Calu3 (cell line): ENCODE measurements around the gene GRIN1. TPM values are rescaled to one million over a fixed set of nuclear protein-coding genes. Genes with fewer than 3 reads are reported as not detected.
A peak's percentile ranks its signal among the peaks of the same experiment; 100 is the strongest.

ENCODE experiments used
- BruUV-seq: library from RNA; stranded (reverse); fragments of 400-500 nt; replicated peaks from 2 replicates; lab custom pipeline; 2021; lab: Mats Ljungman, UMichigan
- CTCF ChIA-PET: fragments of 300-600 bp; sonication (Branson Sonifier 250); formaldehyde crosslinking; loops from one replicate; lab custom pipeline; 2022; ENCODE audit warnings: antibody characterized with exemption; lab: Charles Lee
- DNase-seq: peaks from one replicate; pipeline ENCODE4 v3.0.0; 2022
- H3K27ac Mint-ChIP-seq: one replicate; pipeline ENCODE4 v1.8.0; 2022; ENCODE audit warnings: mixed read lengths; ENCODE audit not compliant: unreplicated experiment
- H3K27me3 Mint-ChIP-seq: one replicate; pipeline ENCODE4 v1.8.0; 2022; ENCODE audit warnings: mixed read lengths; ENCODE audit not compliant: unreplicated experiment
- H3K36me3 Mint-ChIP-seq: one replicate; pipeline ENCODE4 v1.8.0; 2022; ENCODE audit warnings: mild to moderate bottlenecking, moderate library complexity, mixed read lengths; ENCODE audit not compliant: insufficient read depth, unreplicated experiment
- H3K4me1 Mint-ChIP-seq: one replicate; pipeline ENCODE4 v1.8.0; 2022; ENCODE audit warnings: mild to moderate bottlenecking, low read depth, mixed read lengths; ENCODE audit not compliant: unreplicated experiment
- H3K4me3 Mint-ChIP-seq: one replicate; pipeline ENCODE4 v1.8.0; 2022; ENCODE audit warnings: mild to moderate bottlenecking, low read depth, moderate library complexity, mixed read lengths; ENCODE audit not compliant: unreplicated experiment
- H3K9me3 Mint-ChIP-seq: one replicate; pipeline ENCODE4 v1.8.0; 2022; ENCODE audit warnings: low read depth, mixed read lengths; ENCODE audit not compliant: unreplicated experiment
- intact Hi-C: fragments of 100-400 bp; cut with micrococcal nuclease; formaldehyde crosslinking; loops from one replicate; pipeline ENCODE4 v1.10.0; 2022; ENCODE audit not compliant: unreplicated experiment
- total RNA-seq: library from RNA; stranded (reverse); gene quantifications from 2 replicates; pipeline ENCODE4 v1.2.3, GENCODE V29; 2022
- TF ChIP-seq, protein P1 (sequence below): fragments of 200-600 bp; IDR thresholded peaks from one replicate; pipeline ENCODE4 v1.8.0; 2022; ENCODE audit warnings: antibody characterized with exemption; ENCODE audit not compliant: unreplicated experiment

The GRIN1 gene
- total RNA-seq, 1 experiment from 2014 or later = 0.54 TPM

DNA sequence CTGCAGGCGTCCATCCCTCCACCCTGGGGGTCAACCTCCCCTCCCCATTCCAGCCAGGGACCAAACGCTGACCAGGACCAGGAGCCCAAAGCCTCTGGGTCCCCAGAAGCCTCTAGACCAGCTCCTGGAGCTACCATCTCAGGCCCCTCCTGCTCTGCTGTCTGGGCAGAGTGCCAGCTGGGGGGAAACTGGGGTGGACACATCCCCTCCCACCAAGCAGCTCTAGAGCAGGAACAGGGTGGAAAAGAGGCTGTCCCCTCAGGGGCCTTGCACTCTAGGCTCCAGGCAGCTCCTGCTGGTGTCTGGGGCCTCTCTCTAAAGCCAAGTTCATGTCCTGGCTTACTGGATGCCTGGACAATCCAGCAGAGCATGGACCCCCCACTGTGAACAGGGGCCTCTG is 53.9 kb downstream of the GRIN1 start:
- Mint-ChIP-seq H3K4me1 (peaks cover 30% of the 10 kb centered on the region), H3K36me3 (peaks cover 41% of the 10 kb centered on the region), H3K27me3 (no peaks in the 10 kb centered on the region), H3K27ac (no peak overlapping the region), H3K4me3 (no peak overlapping the region), H3K9me3 (no peaks in the 10 kb centered on the region)
- TF ChIP-seq, protein P1, sequence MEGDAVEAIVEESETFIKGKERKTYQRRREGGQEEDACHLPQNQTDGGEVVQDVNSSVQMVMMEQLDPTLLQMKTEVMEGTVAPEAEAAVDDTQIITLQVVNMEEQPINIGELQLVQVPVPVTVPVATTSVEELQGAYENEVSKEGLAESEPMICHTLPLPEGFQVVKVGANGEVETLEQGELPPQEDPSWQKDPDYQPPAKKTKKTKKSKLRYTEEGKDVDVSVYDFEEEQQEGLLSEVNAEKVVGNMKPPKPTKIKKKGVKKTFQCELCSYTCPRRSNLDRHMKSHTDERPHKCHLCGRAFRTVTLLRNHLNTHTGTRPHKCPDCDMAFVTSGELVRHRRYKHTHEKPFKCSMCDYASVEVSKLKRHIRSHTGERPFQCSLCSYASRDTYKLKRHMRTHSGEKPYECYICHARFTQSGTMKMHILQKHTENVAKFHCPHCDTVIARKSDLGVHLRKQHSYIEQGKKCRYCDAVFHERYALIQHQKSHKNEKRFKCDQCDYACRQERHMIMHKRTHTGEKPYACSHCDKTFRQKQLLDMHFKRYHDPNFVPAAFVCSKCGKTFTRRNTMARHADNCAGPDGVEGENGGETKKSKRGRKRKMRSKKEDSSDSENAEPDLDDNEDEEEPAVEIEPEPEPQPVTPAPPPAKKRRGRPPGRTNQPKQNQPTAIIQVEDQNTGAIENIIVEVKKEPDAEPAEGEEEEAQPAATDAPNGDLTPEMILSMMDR = no peak
- CTCF ChIA-PET = no interaction called here
- BruUV-seq = no TSS peak
- DNase-seq = no peak
- intact Hi-C loops = no loop called here

DNA sequence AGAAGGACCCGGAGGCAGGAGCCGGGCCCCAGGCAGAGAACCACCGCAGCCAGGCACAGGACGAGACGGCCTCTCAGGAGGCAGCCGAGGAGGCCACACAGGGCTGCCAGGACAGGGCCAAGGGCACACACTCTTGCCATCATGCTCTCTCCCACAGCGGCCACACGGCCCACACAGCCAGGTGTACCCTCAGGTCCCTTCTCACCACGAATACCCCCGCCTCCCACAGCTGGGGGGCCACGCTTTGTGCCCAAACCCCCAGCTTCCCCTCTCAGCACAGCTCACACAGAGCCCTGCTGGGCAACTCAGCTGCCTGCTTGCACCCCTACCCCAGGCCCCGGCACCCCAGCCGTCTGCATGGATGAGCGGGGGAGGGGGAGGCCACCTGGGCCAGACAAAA is 54.8 kb downstream of the GRIN1 start:
- H3K27me3 Mint-ChIP-seq = no peaks in the 10 kb centered on the region
- BruUV-seq = no TSS peak
- H3K4me3 Mint-ChIP-seq = no peak overlapping the region
- no peak for DNase-seq
- H3K9me3 Mint-ChIP-seq = no peaks in the 10 kb centered on the region
- no peak overlapping the region for H3K27ac Mint-ChIP-seq
- peaks cover 41% of the 10 kb centered on the region for H3K36me3 Mint-ChIP-seq
- H3K4me1 Mint-ChIP-seq = peaks cover 35% of the 10 kb centered on the region
- intact Hi-C loops = no loop called here
- CTCF ChIA-PET = interaction anchor here (0.6 to 1.2 kb wide), 2 partner anchors 33 to 43 kb away, joined by 3 to 4 read pairs; partner anchors contain the start of gene RNF224
- TF ChIP-seq, protein P1 = no peak

DNA sequence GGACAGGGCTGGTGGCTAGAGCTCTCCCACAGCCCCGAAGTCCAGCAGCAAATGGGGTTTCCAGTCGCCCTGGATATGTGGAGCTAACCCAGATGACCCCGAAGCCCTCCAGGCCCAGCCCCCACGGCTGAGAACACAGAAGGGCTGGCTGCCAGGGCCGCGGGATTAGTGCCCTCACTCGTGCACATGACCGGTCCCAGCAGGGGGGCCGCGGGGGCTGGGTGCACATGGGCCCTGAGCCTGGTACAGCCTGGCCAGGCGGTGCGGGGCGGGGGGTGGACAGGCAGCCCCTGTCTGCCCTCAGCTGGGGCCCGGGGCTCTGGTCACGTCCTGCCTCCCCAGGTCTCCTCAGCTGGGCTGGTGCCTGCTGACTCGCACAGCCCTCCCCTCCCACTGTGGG is 55.4 kb downstream of the GRIN1 start:
- TF ChIP-seq, protein P1 = no peak
- no peaks in the 10 kb centered on the region for H3K27me3 Mint-ChIP-seq
- H3K27ac Mint-ChIP-seq = no peak overlapping the region
- intact Hi-C loops = no loop called here
- CTCF ChIA-PET = interaction anchor here (1.2 kb wide), 1 partner anchor 42 kb away, joined by 4 read pairs; no protein-coding TSS in a partner anchor
- peaks cover 38% of the 10 kb centered on the region for H3K4me1 Mint-ChIP-seq
- H3K9me3 Mint-ChIP-seq = no peaks in the 10 kb centered on the region
- H3K36me3 Mint-ChIP-seq = peaks cover 41% of the 10 kb centered on the region
- no peak for DNase-seq
- BruUV-seq = no TSS peak
- no peak overlapping the region for H3K4me3 Mint-ChIP-seq

DNA sequence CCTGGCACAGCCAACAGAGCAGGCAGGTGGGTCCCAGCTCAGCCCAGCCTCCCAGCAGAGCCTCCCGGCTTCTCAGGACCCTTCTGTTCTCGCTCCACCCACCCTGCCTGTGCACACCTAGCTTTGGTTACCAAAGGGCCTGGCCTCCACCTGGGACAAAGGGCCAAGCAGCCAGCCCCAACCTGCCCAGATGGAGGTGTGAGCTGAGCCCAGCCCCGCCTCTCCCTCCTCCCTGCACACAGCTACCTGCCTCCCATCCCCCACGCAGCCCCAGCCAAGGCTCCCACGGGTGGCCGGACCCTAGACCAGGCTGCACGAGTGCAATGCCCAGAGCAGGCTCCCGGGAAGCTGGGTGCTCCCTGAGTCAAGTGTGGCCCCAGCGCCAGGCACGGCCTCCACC is 56.0 kb downstream of the GRIN1 start:
- DNase-seq = no peak
- BruUV-seq = no TSS peak
- Mint-ChIP-seq H3K4me3 (peak overlapping the region; percentile 60), H3K27ac (no peak overlapping the region), H3K4me1 (peaks cover 38% of the 10 kb centered on the region), H3K9me3 (no peaks in the 10 kb centered on the region), H3K36me3 (peaks cover 42% of the 10 kb centered on the region), H3K27me3 (no peaks in the 10 kb centered on the region)
- intact Hi-C loops = no loop called here
- TF ChIP-seq, protein P1 = no peak
- CTCF ChIA-PET = interaction anchor here (1.0 to 1.2 kb wide), 2 partner anchors 20 to 42 kb away, joined by 3 to 4 read pairs; no protein-coding TSS in a partner anchor
